Esophagus muscularis mucosa (tissue), 4 donors: ENCODE results near the gene VRK1. TPM values are rescaled to one million over a fixed set of nuclear protein-coding genes. Genes with fewer than 3 reads are reported as not detected.

ENCODE experiments used
- DNase-seq: peaks from one replicate; pipeline ENCODE4 v3.0.0-alpha.2; 2017; ENCODE audit errors: extremely low spot score
- H3K27ac ChIP-seq, 4 donors: fragments of 200-600 bp; sonication (generic); replicated peaks in 1 of 4; 1 replicate in 3 of 4; 2 replicates in 1 of 4; pipeline ENCODE4 v1.5.1; 2016 to 2019; ENCODE audit warnings: mild to moderate bottlenecking in 1 of 4
- H3K27me3 ChIP-seq, 4 donors: fragments of 200-600 bp; sonication (generic); one replicate each; pipeline versions ENCODE4 v1.5.1 to v1.6.0; 2016 to 2019
- H3K36me3 ChIP-seq, 4 donors: fragments of 200-600 bp; sonication (generic); one replicate each; pipeline ENCODE4 v1.5.1; 2016 to 2019
- H3K4me1 ChIP-seq, 4 donors: fragments of 200-600 bp; sonication (generic); one replicate each; pipeline ENCODE4 v1.5.1; 2016 to 2019
- H3K4me3 ChIP-seq, 4 donors: fragments of 200-600 bp; sonication (generic); 1 replicate in 2 of 4; 2 replicates in 2 of 4; pipeline ENCODE4 v1.5.1; 2016 to 2019; ENCODE audit warnings: mild to moderate bottlenecking in 4 of 4, moderate library complexity in 1 of 4
- H3K9me3 ChIP-seq, 4 donors: fragments of 200-600 bp; sonication (generic); 1 replicate in 3 of 4; 2 replicates in 1 of 4; pipeline ENCODE4 v1.5.1; 2016 to 2019
- CTCF ChIP-seq, 3 experiments: fragments of 200-600 bp in 2 of 3; fragments of 450-650 bp in 1 of 3; sonication (generic) in 2 of 3; IDR thresholded peaks; one replicate each; pipeline ENCODE4 v1.5.1; 2017 to 2019; ENCODE audit warnings: antibody characterized with exemption in 3 of 3, mild to moderate bottlenecking in 2 of 3, moderate library complexity in 1 of 3
- EP300 ChIP-seq: sonication (generic); formaldehyde crosslinking; IDR thresholded peaks from one replicate; pipeline ENCODE4 v1.6.1; 2017; ENCODE audit warnings: antibody characterized with exemption
- POLR2A ChIP-seq: fragments of 450-650 bp; IDR thresholded peaks from one replicate; pipeline ENCODE4 v1.6.1; 2017; ENCODE audit warnings: antibody characterized with exemption, moderate library complexity, mild to moderate bottlenecking, low read depth
- POLR2AphosphoS5 ChIP-seq, 2 donors: sonication (generic); formaldehyde crosslinking; IDR thresholded peaks; one replicate each; pipeline ENCODE4 v1.6.1; 2017; ENCODE audit warnings: antibody characterized with exemption in 2 of 2
- WGBS: methylation state at CpG from one replicate; pipeline ENCODE4 v1.1.5; 2018; 5-methylcytosine and 5-hydroxymethylcytosine counted together
- intact Hi-C: fragments of 100-400 bp; cut with DNase I; formaldehyde crosslinking; loops from one replicate; pipeline ENCODE4 v1.15.1; 2023
- total RNA-seq, 4 donors: library from RNA; depleted of rRNA; stranded (reverse); fragments of >200 nt; gene quantifications; one replicate each; pipeline versions ENCODE4 v1.1.0 to v1.2.1, GENCODE V29; 2016

Gene VRK1
- total RNA-seq, 4 donors from 2014 or later = 10.1 to 17.9 (median 14.3) TPM

GRCh38 chr14:96804895-96805294 is 7.7 kb downstream of the VRK1 start:
- intact Hi-C loops = no loop called here
- Histone ChIP-seq H3K4me1 (no peaks in the 10 kb centered on the region), H3K36me3 (no peaks in the 10 kb centered on the region), H3K4me3 (no peak overlapping the region), H3K9me3 (no peaks in the 10 kb centered on the region), H3K27ac (no peak overlapping the region), H3K27me3 (no peaks in the 10 kb centered on the region)
- TF ChIP-seq POLR2AphosphoS5 (IDR thresholded peaks at IDR 0.05) = no peak
- no peak for TF ChIP-seq EP300
- TF ChIP-seq CTCF (IDR thresholded peaks at IDR 0.05) = no peak
- no peak for TF ChIP-seq POLR2A
- 69% methylated on average over 5 of the region's 5 CpGs for WGBS
- DNase-seq = no peak

GRCh38 chr14:96805956-96806355 is 8.8 kb downstream of the VRK1 start:
- intact Hi-C loops = no loop called here
- WGBS = 86% methylated on average over 4 of the region's 4 CpGs
- H3K4me1 ChIP-seq = no peaks in the 10 kb centered on the region
- no peak for TF ChIP-seq POLR2AphosphoS5 (IDR thresholded peaks at IDR 0.05)
- no peak for TF ChIP-seq POLR2A
- no peak for TF ChIP-seq EP300
- TF ChIP-seq CTCF (IDR thresholded peaks at IDR 0.05) = no peak
- no peaks in the 10 kb centered on the region for H3K27me3 ChIP-seq
- H3K27ac ChIP-seq = no peak overlapping the region
- no peak overlapping the region for H3K4me3 ChIP-seq
- H3K9me3 ChIP-seq = no peaks in the 10 kb centered on the region
- no peak for DNase-seq
- no peaks in the 10 kb centered on the region for H3K36me3 ChIP-seq

- DNase-seq = no peak
- intact Hi-C loops = no loop called here
- no peak for TF ChIP-seq EP300
- no peak for TF ChIP-seq POLR2A
- no peak for TF ChIP-seq CTCF (IDR thresholded peaks at IDR 0.05)
- no peak for TF ChIP-seq POLR2AphosphoS5 (IDR thresholded peaks at IDR 0.05)
- Histone ChIP-seq H3K27me3 (no peaks in the 10 kb centered on the region), H3K9me3 (no peaks in the 10 kb centered on the region), H3K4me3 (no peak overlapping the region), H3K27ac (no peak overlapping the region), H3K4me1 (no peaks in the 10 kb centered on the region), H3K36me3 (no peaks in the 10 kb centered on the region)
- 80% methylated on average over 3 of the region's 3 CpGs for WGBS
Observed at GRCh38 chr14:96806836-96807235, 9.7 kb downstream of the VRK1 start.

- Histone ChIP-seq H3K4me1 (no peaks in the 10 kb centered on the region), H3K36me3 (no peaks in the 10 kb centered on the region), H3K4me3 (no peak overlapping the region), H3K9me3 (no peaks in the 10 kb centered on the region), H3K27ac (no peak overlapping the region), H3K27me3 (no peaks in the 10 kb centered on the region)
- DNase-seq = no peak
- WGBS = 96% methylated on average over 4 of the region's 4 CpGs
- TF ChIP-seq POLR2AphosphoS5 (IDR thresholded peaks at IDR 0.05) = no peak
- intact Hi-C loops = no loop called here
Observed at GRCh38 chr14:96808619-96809406, 11.6 kb downstream of the VRK1 start.

GRCh38 chr14:96811265-96811664 is 14.1 kb downstream of the VRK1 start:
- DNase-seq = no peak
- 56% methylated on average over 2 of the region's 2 CpGs for WGBS
- Histone ChIP-seq H3K4me3 (no peak overlapping the region), H3K9me3 (no peaks in the 10 kb centered on the region), H3K36me3 (no peaks in the 10 kb centered on the region), H3K27ac (no peak overlapping the region), H3K4me1 (no peaks in the 10 kb centered on the region), H3K27me3 (no peaks in the 10 kb centered on the region)
- TF ChIP-seq POLR2AphosphoS5 (IDR thresholded peaks at IDR 0.05) = no peak
- TF ChIP-seq POLR2A = no peak
- no peak for TF ChIP-seq CTCF (IDR thresholded peaks at IDR 0.05)
- intact Hi-C loops = no loop called here
